Activated CD4-positive, alpha-beta T cell treated with anti-CD3 and anti-CD28 coated beads, Interleukin-2, amount 10 ng/mL, durations not matched to agents 7 days and 5 days (primary cell): ENCODE measurements around the gene SV2B. TPM values are rescaled to one million over a fixed set of nuclear protein-coding genes. Genes with fewer than 3 reads are reported as not detected.

Experiments
- CTCF ChIA-PET: fragments of 350-600 bp; sonication (Branson Sonifier 250); formaldehyde crosslinking; loops from one replicate; lab custom pipeline; 2021; ENCODE audit warnings: antibody characterized with exemption; lab: Charles Lee
- POLR2A ChIA-PET: fragments of 350-600 bp; sonication (Branson Sonifier 250); formaldehyde crosslinking; loops from one replicate; lab custom pipeline; 2021; ENCODE audit warnings: antibody characterized with exemption; lab: Charles Lee
- DNase-seq: peaks from one replicate; pipeline ENCODE4 v3.0.0-alpha.2; 2020
- H3K27ac Mint-ChIP-seq: one replicate; pipeline ENCODE4 v1.8.0; 2021; ENCODE audit warnings: mild to moderate bottlenecking, moderate library complexity, mixed read lengths
- H3K27me3 Mint-ChIP-seq: one replicate; pipeline ENCODE4 v1.8.0; 2021; ENCODE audit warnings: mixed read lengths
- H3K36me3 Mint-ChIP-seq: one replicate; pipeline ENCODE4 v1.8.0; 2021; ENCODE audit warnings: low read depth, mixed read lengths
- H3K4me1 Mint-ChIP-seq: one replicate; pipeline ENCODE4 v1.8.0; 2021; ENCODE audit warnings: mixed read lengths
- H3K4me3 Mint-ChIP-seq: one replicate; pipeline ENCODE4 v1.8.0; 2021; ENCODE audit warnings: mild to moderate bottlenecking, moderate library complexity, mixed read lengths
- H3K9me3 Mint-ChIP-seq: one replicate; pipeline ENCODE4 v1.8.0; 2021; ENCODE audit warnings: mixed read lengths
- total RNA-seq, 2 experiments: library from RNA; stranded (reverse); gene quantifications; one replicate each; pipeline ENCODE4 v1.2.3, GENCODE V29; 2021

The SV2B gene
- total RNA-seq, 2 experiments from 2014 or later, result 0.02 TPM

- Mint-ChIP-seq H3K4me1 (no peaks in the 10 kb centered on the region), H3K4me3 (no peak overlapping the region), H3K27me3 (peaks cover 30% of the 10 kb centered on the region), H3K36me3 (no peaks in the 10 kb centered on the region), H3K9me3 (no peaks in the 10 kb centered on the region), H3K27ac (no peak overlapping the region)
- no peak for DNase-seq
- POLR2A ChIA-PET, result no interaction called here
- CTCF ChIA-PET, result no interaction called here
These were observed 135.3 kb downstream of the SV2B start for GRCh38 chr15:91235376-91235775.

GRCh38 chr15:91237445-91237844, 137.4 kb downstream of the SV2B start:
- Mint-ChIP-seq H3K27ac (no peak overlapping the region), H3K27me3 (peaks cover 28% of the 10 kb centered on the region), H3K4me3 (no peak overlapping the region), H3K36me3 (no peaks in the 10 kb centered on the region), H3K9me3 (no peaks in the 10 kb centered on the region), H3K4me1 (no peaks in the 10 kb centered on the region)
- DNase-seq, result no peak
- CTCF ChIA-PET, result interaction anchor here (1.1 kb wide), 1 partner anchor 10 kb away, joined by 3 read pairs; no protein-coding TSS in a partner anchor
- POLR2A ChIA-PET, result no interaction called here

GRCh38 chr15:91238644-91239425, 138.8 kb downstream of the SV2B start:
- H3K27me3 Mint-ChIP-seq, result peaks cover 28% of the 10 kb centered on the region
- H3K9me3 Mint-ChIP-seq, result no peaks in the 10 kb centered on the region
- no peak overlapping the region for H3K4me3 Mint-ChIP-seq
- ChIA-PET POLR2A (interaction anchor here (0.5 kb wide), 1 partner anchor 207 kb away, joined by 3 read pairs; no protein-coding TSS in a partner anchor), CTCF (no interaction called here)
- H3K4me1 Mint-ChIP-seq, result no peaks in the 10 kb centered on the region
- H3K27ac Mint-ChIP-seq, result no peak overlapping the region
- DNase-seq, result no peak
- H3K36me3 Mint-ChIP-seq, result no peaks in the 10 kb centered on the region

GRCh38 chr15:91243826-91244225, 143.8 kb downstream of the SV2B start:
- Mint-ChIP-seq H3K9me3 (no peaks in the 10 kb centered on the region), H3K36me3 (no peaks in the 10 kb centered on the region), H3K4me1 (no peaks in the 10 kb centered on the region), H3K4me3 (no peak overlapping the region), H3K27ac (no peak overlapping the region), H3K27me3 (peaks cover 20% of the 10 kb centered on the region)
- ChIA-PET CTCF (interaction anchor here (0.9 kb wide), 1 partner anchor 24 kb away, joined by 3 read pairs; no protein-coding TSS in a partner anchor), POLR2A (no interaction called here)
- DNase-seq, result no peak

- Mint-ChIP-seq H3K27ac (no peak overlapping the region), H3K9me3 (no peaks in the 10 kb centered on the region), H3K36me3 (no peaks in the 10 kb centered on the region), H3K27me3 (peaks cover 27% of the 10 kb centered on the region), H3K4me1 (no peaks in the 10 kb centered on the region), H3K4me3 (no peak overlapping the region)
- CTCF ChIA-PET, result no interaction called here
- POLR2A ChIA-PET, result no interaction called here
- no peak for DNase-seq
These were observed 144.9 kb downstream of the SV2B start for GRCh38 chr15:91244919-91245318.

- Mint-ChIP-seq H3K36me3 (no peaks in the 10 kb centered on the region), H3K27ac (no peak overlapping the region), H3K9me3 (no peaks in the 10 kb centered on the region), H3K27me3 (peaks cover 33% of the 10 kb centered on the region), H3K4me3 (no peak overlapping the region), H3K4me1 (no peaks in the 10 kb centered on the region)
- ChIA-PET CTCF (interaction anchor here (1.1 kb wide), 1 partner anchor 10 kb away, joined by 3 read pairs; no protein-coding TSS in a partner anchor), POLR2A (no interaction called here)
- DNase-seq, result no peak
These were observed 146.9 kb downstream of the SV2B start for GRCh38 chr15:91246998-91247397.

GRCh38 chr15:91249591-91249990, 149.5 kb downstream of the SV2B start:
- H3K4me3 Mint-ChIP-seq, result no peak overlapping the region
- POLR2A ChIA-PET, result no interaction called here
- CTCF ChIA-PET, result no interaction called here
- no peaks in the 10 kb centered on the region for H3K4me1 Mint-ChIP-seq
- no peaks in the 10 kb centered on the region for H3K36me3 Mint-ChIP-seq
- DNase-seq, result no peak
- H3K27ac Mint-ChIP-seq, result no peak overlapping the region
- no peaks in the 10 kb centered on the region for H3K9me3 Mint-ChIP-seq
- H3K27me3 Mint-ChIP-seq, result peaks cover 32% of the 10 kb centered on the region

- H3K9me3 Mint-ChIP-seq, result no peaks in the 10 kb centered on the region
- H3K27ac Mint-ChIP-seq, result no peak overlapping the region
- H3K4me1 Mint-ChIP-seq, result no peaks in the 10 kb centered on the region
- DNase-seq, result no peak
- no peaks in the 10 kb centered on the region for H3K36me3 Mint-ChIP-seq
- H3K4me3 Mint-ChIP-seq, result no peak overlapping the region
- POLR2A ChIA-PET, result no interaction called here
- CTCF ChIA-PET, result interaction anchor here (1.4 kb wide), 1 partner anchor 19 kb away, joined by 3 read pairs; no protein-coding TSS in a partner anchor
- peaks cover 34% of the 10 kb centered on the region for H3K27me3 Mint-ChIP-seq
These were observed 152.3 kb downstream of the SV2B start for GRCh38 chr15:91252322-91252721.

- H3K36me3 Mint-ChIP-seq, result no peaks in the 10 kb centered on the region
- H3K27ac Mint-ChIP-seq, result no peak overlapping the region
- no peak overlapping the region for H3K4me3 Mint-ChIP-seq
These were observed 152.7 kb downstream of the SV2B start for GRCh38 chr15:91252756-91253155.

GRCh38 chr15:91253605-91254004, 153.5 kb downstream of the SV2B start:
- H3K27ac Mint-ChIP-seq, result no peak overlapping the region
- peaks cover 35% of the 10 kb centered on the region for H3K27me3 Mint-ChIP-seq
- CTCF ChIA-PET, result interaction anchor here (1.7 kb wide), 1 partner anchor 18 kb away, joined by 4 read pairs; no protein-coding TSS in a partner anchor
- no peak for DNase-seq
- H3K4me3 Mint-ChIP-seq, result no peak overlapping the region
- H3K4me1 Mint-ChIP-seq, result peaks cover 5% of the 10 kb centered on the region
- H3K36me3 Mint-ChIP-seq, result no peaks in the 10 kb centered on the region
- H3K9me3 Mint-ChIP-seq, result no peaks in the 10 kb centered on the region
- POLR2A ChIA-PET, result no interaction called here

More at GRCh38 chr15:91252756-91253155, 152.7 kb downstream of the SV2B start:
- no peaks in the 10 kb centered on the region for H3K9me3 Mint-ChIP-seq
- POLR2A ChIA-PET, result no interaction called here
- CTCF ChIA-PET, result no interaction called here
- peaks cover 2% of the 10 kb centered on the region for H3K4me1 Mint-ChIP-seq
- no peak for DNase-seq
- H3K27me3 Mint-ChIP-seq, result peaks cover 34% of the 10 kb centered on the region

GRCh38 chr15:91254766-91255165, 154.7 kb downstream of the SV2B start:
- Mint-ChIP-seq H3K27ac (no peak overlapping the region), H3K4me3 (no peak overlapping the region), H3K9me3 (no peaks in the 10 kb centered on the region), H3K27me3 (peaks cover 24% of the 10 kb centered on the region), H3K36me3 (no peaks in the 10 kb centered on the region), H3K4me1 (peaks cover 5% of the 10 kb centered on the region)
- ChIA-PET POLR2A (no interaction called here), CTCF (interaction anchor here (1.7 kb wide), 1 partner anchor 17 kb away, joined by 4 read pairs; no protein-coding TSS in a partner anchor)
- DNase-seq, result no peak

- H3K4me1 Mint-ChIP-seq, result peaks cover 5% of the 10 kb centered on the region
- CTCF ChIA-PET, result no interaction called here
- no peak overlapping the region for H3K27ac Mint-ChIP-seq
- H3K27me3 Mint-ChIP-seq, result peaks cover 19% of the 10 kb centered on the region
- DNase-seq, result no peak
- no peaks in the 10 kb centered on the region for H3K36me3 Mint-ChIP-seq
- no peak overlapping the region for H3K4me3 Mint-ChIP-seq
- H3K9me3 Mint-ChIP-seq, result no peaks in the 10 kb centered on the region
- POLR2A ChIA-PET, result no interaction called here
These were observed 155.7 kb downstream of the SV2B start for GRCh38 chr15:91255670-91256192.

GRCh38 chr15:91257746-91258414, 157.8 kb downstream of the SV2B start:
- ChIA-PET POLR2A (no interaction called here), CTCF (interaction anchor here (0.8 to 2.2 kb wide), 3 partner anchors 14 to 191 kb away, joined by 3 to 7 read pairs (median 4); no protein-coding TSS in a partner anchor)
- H3K4me3 Mint-ChIP-seq, result no peak overlapping the region
- H3K27ac Mint-ChIP-seq, result no peak overlapping the region
- H3K4me1 Mint-ChIP-seq, result peaks cover 5% of the 10 kb centered on the region
- no peaks in the 10 kb centered on the region for H3K9me3 Mint-ChIP-seq
- no peak for DNase-seq
- H3K36me3 Mint-ChIP-seq, result no peaks in the 10 kb centered on the region
- peaks cover 14% of the 10 kb centered on the region for H3K27me3 Mint-ChIP-seq
